Thoracic aorta endothelial cell (primary cell): Measurements from ENCODE around the gene PDE4B. TPM values are rescaled to one million over a fixed set of nuclear protein-coding genes. Genes with fewer than 3 reads are reported as not detected.

Experiments
- small RNA-seq: library from RNA; depleted of rRNA; stranded (forward); fragments of <200 nt; gene quantifications from one replicate; pipeline ENCODE3, GENCODE V24; 2012
- total RNA-seq: library from RNA; depleted of rRNA; stranded (reverse); fragments of >200 nt; gene quantifications from 2 replicates; pipeline ENCODE4 v1.2.3, GENCODE V29; 2012

Gene PDE4B
- 72.7 and 108 TPM in 2 replicates for total RNA-seq

GRCh38 chr1:65792669-65793358, at the start of gene PDE4B:
PDE4B (plus strand) TSS chr1:65792895.

Small RNAs within 50 kb of the gene (small RNA-seq; reads per million reads assigned to genes)
- not detected for gene RN7SL854P
- not detected for gene RNU4-88P
